ENCODE measurements around the gene KRT2. TPM values are rescaled to one million over a fixed set of nuclear protein-coding genes. Genes with fewer than 3 reads are reported as not detected.

Gene KRT2
- polyA plus RNA-seq, 5 donors, result not detected

GRCh38 chr12:52643233-52644077 lies 8.6 kb downstream of the KRT2 start:
- DNase-seq, result no peak

DNA sequence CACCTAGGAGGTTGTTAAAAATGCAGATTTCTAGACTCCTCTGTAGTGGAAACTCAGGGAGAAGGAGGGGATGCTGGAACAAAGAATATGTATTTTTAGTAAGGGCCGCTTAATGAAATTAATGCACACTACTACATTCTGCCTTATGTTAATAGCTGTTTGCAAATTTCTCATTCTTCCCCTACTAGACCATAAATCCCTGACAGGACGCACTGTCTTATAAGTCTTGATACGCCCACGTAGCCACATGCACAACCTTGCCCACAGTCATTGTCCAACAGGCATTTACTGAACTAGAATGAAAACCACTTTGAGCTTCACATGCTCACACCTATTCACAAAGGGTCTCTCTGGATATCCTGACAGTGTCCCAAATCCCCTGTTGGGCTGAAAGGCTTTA lies 10.5 kb downstream of the KRT2 start:
- DNase-seq, result no peak

DNA sequence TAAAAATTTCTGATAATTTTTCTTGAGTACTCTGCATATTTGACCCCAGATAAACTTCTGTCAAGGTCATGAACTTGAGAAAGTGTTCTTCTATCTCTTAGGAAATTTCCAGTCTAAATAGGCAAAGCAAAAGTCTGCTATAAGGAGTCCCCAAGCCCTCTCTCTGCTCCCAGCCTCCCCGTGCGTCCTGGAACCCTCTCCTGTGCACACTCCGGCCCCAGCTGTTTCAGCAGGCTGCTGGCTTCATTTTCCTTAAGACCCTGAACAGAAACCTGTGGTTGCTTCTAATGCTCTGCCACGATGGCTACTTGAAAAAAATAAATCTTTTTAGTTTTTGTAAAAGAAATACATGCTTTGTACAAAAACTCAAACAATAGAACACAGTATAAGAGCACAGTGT lies 14.7 kb downstream of the KRT2 start:
- DNase-seq, result no peak

GRCh38 chr12:52636592-52637258 lies 15.3 kb downstream of the KRT2 start:
- DNase-seq, result no peak

DNA sequence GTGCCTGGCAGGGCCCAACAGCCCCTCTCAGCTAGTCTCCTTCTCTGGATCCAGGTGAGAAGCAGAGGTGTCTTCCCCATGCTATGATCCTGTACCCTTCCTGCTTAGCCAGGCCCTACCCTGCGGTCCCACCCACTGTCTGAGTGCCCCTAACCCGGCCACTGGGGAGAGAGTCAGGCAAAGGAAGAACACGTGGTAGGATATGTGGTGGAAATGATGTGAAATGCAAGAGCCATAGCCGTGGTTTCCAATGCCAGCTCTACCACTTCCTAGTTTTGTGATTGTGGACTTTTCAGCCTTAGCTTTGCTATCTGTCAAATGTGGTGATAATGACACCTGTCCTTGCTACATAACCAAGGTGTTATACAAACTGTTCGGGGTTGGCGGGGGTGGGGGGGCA lies 15.8 kb downstream of the KRT2 start:
- DNase-seq, result no peak

- DNase-seq, result no peak
These were observed 17.6 kb downstream of the KRT2 start for GRCh38 chr12:52634266-52635056.

DNA sequence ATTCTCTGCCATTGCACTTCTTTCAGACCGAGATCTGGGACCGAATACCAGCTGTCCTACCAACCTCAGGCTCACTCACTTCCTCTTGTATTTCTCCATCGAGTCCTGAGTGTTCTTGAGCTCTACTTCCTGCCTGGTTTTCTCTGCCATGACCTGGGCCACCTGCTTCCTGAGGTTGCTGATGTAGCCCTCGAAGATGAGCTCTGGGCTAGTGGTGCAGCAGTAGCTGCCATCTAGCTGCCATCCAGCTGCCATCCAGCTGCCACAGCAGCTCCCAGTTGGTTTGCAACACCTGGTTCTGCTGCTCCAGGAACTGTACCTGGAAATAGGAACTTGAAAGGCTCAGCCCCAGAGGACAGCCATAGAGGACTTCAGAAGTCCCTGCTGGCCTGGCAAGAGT lies 18.6 kb downstream of the KRT2 start:
- DNase-seq, result no peak

DNA sequence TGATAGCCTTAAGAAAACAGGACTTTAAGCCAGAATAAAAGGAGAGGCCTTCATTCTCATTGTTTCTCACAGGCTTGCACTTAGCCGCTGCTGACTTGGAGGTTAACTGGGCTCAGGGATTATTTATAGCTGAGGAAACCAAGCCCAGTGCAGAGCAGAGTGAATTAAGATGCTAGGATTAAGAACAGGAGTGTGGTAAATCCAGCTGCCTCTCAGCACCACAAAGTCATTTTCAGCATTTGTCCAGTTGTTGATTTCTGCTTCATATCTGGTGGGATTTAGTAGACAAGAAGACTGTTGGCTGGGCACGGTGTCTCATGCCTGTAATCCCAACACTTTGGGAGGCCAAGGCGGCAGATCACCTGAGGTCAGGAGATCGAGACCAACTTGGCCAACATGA lies 19.4 kb downstream of the KRT2 start:
- DNase-seq, result no peak

GRCh38 chr12:52631676-52632459 lies 20.1 kb downstream of the KRT2 start:
- no peak for DNase-seq

- no peak for DNase-seq
These were observed 20.7 kb downstream of the KRT2 start for GRCh38 chr12:52631264-52631663.

DNA sequence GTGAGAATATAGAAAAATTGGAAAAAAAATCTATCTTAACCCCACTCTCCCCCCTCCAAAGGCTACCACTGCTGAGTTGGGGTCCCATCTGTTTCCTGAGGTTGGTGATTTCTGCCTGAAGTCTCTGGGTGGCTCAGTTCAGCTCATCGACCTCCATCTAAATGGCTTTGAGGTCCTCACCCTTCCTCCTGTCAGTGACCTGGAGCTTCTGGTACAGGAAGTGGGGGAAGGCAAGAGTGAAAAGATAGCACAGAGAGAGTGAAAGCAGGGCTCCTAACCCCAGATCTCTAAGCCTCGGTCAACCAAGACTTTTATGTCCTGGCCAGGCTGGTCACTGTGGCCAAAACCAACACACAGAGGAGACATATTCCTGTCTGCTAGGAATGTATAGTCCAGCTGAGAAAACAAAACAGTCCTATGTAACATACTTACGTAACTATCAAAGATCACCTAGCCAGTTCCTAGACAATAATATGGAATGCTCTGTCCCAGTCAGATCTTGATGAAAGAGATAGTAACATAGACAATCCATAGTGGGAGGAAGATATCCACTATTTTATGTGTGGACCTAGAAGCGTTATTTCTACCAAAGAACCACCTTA lies 21.3 kb downstream of the KRT2 start:
- no peak for DNase-seq

GRCh38 chr12:52630008-52630500 lies 22.0 kb downstream of the KRT2 start:
- no peak for DNase-seq

DNA sequence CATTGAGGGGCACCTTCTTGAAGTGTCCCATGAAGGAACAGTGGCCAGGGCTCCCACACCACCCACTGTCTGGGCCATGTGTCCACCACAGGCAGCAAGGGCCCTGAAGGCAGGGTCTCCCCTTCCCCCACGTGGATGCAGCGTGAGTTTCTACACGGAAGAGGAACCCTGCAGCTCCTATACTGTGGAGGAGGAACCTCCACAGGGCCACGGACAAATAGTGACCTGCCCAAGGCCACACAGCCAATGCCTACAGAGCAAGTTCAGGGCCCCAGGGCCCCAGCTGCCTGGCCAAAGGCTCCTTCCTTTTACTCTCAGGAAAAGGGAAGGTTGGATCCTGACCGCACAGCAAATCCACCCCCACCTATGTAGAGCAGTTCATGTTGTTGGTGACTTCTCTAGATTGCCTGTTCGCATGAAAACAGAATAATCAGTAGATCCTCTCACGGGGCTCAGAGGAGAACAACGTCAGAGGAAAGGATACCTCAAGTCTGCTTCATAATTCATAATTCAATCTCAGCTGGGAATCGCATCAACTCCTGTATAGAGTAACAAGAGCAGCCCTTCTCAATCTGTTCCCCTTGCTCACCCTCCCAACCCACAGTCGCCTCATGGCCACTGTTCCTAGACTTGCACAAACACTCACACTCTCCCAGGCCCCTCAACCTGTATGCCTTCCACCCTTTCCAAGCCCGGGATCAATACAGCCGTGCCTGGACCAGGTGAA lies 22.6 kb downstream of the KRT2 start:
- no peak for DNase-seq

DNA sequence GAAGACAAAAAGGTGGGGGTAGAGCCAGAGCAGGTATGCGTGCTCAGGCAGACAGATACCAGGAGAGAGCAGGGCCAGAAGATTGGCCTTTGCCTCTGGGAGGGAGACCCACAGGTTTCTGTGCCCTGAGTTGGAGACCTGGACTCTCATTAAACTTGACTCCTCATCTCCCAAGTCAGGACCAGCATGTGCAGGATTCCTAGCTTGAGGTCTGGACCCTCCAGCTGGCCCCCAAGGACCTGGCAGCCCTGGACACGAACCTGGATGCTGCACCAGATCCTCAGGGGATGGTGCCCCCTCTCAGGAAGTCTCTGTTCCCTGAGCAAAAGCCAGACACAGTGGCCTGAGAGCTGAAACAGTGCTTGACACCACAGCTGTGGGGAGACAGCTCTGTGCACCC lies 23.2 kb downstream of the KRT2 start:
- DNase-seq, result no peak

- no peak for DNase-seq
These were observed 23.9 kb downstream of the KRT2 start for GRCh38 chr12:52628111-52628507.

DNA sequence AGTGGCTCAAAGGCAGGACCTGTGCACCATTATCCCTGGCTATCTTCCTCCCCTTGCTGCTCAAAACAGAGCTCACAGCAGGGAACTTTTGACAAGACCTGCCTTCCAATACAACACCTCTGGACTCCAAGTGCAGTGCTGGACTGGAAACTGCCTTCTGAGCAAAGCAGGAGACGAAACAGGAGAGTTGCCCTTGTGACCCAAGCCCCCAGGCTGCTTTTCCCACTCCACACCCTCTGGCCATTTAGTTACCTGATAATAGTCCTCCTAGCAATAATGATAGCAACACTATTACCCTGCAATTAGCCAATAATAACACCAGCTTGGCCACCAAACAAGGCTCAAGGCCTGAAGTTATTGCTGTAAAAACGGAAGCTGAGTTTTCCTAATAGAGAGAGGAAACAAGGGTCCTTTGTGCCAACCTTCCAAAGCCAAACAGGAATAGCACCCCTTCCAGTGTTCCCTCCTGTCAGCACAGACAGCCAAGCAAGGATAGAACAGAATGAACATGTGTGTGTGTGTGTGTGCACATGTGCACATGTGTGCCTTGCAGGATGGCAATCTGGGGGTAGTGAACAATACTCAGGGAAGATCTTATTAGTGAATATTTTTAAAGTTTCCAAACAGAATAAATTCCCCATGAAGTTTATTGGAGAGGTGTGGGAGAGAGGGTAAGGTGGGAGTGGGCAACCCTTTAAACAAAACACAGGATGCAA lies 24.5 kb downstream of the KRT2 start:
- no peak for DNase-seq

- no peak for DNase-seq
These were observed 29.7 kb downstream of the KRT2 start for GRCh38 chr12:52622349-52622748.

- DNase-seq, result no peak
These were observed 33.1 kb downstream of the KRT2 start for GRCh38 chr12:52618866-52619265.

DNA sequence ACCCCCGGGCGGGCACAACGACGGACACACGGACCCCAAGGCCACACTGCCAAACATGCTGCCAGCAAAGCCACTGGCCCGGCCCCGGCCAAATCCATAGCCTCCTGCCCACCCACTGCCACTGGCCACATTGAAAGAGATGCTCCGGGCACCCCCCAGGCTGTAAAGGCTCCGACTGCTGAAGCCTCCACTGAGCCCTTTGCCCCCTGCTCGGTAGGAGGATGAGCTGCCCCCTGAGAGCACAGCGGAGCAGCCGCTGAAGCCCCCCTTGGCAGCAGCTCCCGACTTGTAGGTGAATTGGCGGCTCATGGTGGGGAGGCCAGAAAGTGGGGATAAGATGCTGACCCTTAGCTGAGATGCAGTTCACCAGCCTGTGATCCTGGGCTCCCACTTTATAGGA lies 33.8 kb downstream of the KRT2 start, which contains the start of gene KRT73:
Gene KRT73, minus strand, starts transcription at position 344 of the 400 bp plus-strand sequence. Its CDS starts 35 bp downstream, at position 309.
- DNase-seq, result no peak

- no peak for DNase-seq
These were observed 34.6 kb downstream of the KRT2 start for GRCh38 chr12:52617403-52617785.

All from right lung (tissue), 5 donors.